GM19099 (cell line): Measurements from ENCODE around the gene B3GNT8.

Source experiments
- POLR2A ChIP-seq: IDR thresholded peaks from 3 replicates; pipeline ENCODE4 v1.6.1; 2011; ENCODE audit warnings: low read depth; ENCODE audit not compliant: insufficient read length; ENCODE audit errors: extremely low read depth

Gene B3GNT8

GRCh38 chr19:41426952-41427646, at the start of gene B3GNT8:
TSS of gene B3GNT8 (minus strand) at chr19:41427374. CDS start at chr19:41426778, 596 bp downstream.
- TF ChIP-seq POLR2A, result no peak

DNA sequence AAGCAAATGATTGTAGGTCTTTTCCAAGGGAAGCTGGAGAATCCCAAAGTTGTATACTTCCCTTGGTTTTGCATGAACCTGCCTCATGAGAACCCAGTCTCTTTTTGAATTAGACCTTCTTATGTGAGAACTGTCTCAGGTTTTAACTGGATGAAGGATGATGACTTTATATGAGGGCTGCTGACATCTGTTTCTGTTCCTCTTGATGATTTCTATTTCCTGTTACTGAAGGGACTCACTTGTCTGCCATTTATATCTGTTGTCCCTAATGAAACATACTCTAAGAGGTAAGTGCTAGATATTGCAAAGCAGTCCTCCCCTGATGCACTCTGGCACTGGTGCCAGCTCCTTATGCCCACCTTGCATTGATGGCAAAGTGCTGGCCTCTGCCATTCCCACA, 49.4 kb upstream of the B3GNT8 start:
- TF ChIP-seq POLR2A, result no peak

DNA sequence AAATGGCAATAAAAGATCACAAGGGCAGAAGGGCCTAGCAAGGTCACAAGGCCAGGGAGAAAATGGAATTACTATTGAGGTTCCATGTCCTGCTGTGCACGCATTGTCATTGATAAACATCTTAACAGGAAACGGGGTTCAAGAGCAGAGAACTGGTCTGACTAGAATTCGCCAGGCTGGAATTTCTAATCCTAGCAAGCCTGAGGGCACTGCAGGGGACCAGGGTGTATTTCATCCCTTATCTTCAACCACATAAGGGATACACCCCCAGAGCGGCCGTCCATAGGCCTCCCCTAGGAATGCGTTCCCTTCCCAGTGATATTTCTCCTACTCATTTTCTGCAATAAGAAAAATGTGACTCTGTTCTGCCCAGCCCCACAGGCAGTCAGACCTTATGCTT, 35.3 kb upstream of the B3GNT8 start:
- no peak for TF ChIP-seq POLR2A

DNA sequence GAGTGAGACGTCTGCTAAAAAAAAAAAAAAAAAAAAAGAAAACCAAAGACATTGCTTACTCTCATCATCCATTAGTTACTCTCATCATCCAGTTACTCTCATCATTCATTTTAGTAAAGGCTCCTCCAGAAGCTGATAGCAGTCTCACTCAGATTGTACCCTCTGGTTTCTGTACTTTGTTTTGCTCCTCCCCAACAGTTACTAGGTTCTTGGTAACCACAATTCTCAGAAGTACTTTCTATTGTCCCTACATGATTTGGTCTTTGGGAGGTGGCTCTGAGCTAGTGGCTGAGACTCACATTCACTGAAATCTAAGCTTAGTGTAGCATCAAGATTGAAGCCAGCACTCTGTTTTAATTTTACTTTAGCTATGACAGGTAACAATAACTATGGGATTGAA, 30.1 kb upstream of the B3GNT8 start:
- no peak for TF ChIP-seq POLR2A

DNA sequence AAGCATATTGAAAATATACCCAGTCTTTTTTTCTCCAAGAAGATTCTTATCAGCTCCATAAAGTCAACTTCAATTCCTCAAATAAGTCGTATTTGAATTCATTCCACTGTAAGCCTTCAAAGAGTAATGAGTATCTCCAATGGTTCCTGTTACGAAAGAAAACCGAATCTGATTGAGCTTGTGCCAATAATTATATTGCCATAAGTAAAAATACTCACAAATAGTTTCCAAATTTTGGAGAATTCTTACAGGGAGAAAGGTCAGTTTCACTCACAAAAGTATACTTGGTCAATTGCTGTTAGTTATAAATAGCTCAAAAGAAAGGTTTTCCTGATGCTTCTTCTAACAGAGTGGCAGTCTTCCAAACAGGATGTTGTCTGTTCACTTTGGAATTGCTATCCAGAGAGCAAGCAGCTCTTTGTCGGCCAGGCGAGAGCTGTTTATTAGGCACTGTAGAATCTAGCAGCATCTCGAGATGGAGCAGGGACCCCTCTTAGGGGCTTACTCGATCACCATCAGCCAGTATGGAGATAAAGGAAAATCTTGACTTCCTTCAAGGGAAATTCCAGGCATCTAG, 29.3 kb upstream of the B3GNT8 start:
- no peak for TF ChIP-seq POLR2A

- no peak for TF ChIP-seq POLR2A
These were observed 28.8 kb upstream of the B3GNT8 start for GRCh38 chr19:41455936-41456335.

DNA sequence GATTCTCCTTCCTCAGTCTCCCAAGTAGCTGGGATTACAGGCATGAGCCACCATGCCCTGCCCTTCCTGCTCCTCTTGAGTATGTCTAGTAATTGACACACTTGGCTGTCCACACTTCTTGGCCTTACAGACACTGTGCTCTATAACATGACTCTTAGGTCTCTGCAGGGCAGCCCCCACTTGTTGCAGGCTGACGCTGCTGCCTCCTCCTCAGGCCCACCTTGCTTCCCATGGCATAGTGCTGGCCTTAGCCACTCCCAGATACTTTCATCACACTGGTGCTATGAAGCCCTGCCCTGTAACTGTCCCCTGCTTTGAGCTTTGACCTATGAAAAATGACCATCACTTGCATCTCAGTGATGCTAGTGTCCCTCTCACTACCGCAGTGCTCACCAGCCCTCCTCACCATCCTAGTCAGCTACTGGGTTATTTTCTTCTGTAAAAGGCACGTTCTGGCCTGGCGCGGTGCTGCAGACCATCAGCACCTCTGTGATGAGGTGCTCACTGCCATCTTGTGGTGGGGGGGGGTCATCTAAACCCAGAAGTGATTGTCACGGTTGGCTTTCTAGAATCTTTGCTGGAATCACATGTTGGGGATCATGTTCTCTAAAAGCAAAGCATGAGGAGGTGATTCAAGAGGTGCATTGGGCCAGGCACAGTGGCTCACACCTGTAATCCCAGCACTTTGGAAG, 25.6 kb upstream of the B3GNT8 start:
- TF ChIP-seq POLR2A, result no peak

DNA sequence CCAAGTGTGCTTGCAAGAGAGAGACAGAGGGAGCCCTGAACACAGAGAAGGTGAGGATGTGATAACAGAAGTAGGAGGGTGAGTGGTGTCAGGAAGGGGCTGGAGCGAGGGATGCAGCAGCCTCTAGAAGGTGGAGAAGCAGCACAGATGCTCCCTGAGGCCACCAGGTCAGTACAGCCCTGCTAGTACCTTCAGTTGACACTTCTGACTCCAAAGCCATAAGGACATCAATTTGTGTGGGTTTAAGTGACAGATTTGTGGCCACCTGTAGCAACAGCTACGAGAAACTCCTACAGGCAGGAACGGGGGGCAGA, 22.6 kb upstream of the B3GNT8 start:
- no peak for TF ChIP-seq POLR2A

GRCh38 chr19:41449079-41449864, 22.1 kb upstream of the B3GNT8 start:
- TF ChIP-seq POLR2A, result no peak

GRCh38 chr19:41447732-41448332, 20.7 kb upstream of the B3GNT8 start:
- TF ChIP-seq POLR2A, result no peak

DNA sequence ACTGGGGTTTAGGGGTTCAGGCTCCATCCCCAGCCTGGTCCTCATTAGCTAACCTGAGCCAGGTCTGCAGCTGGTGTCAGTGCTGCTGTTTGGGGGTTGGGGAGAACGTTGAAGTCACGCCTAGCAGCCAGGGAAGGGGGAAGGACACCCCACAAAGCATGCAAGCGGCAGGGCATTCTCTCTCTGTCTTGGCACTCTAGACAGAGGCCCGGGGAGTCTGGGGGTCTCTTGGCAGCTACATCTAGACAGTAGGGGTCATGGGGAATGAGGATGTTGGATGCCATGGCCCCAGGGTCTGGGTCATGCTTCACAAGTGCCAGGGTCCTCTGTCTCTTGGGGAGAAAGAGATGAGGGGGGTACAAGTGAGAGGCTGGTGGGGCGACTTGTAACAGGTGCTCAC, 18.4 kb upstream of the B3GNT8 start:
- TF ChIP-seq POLR2A, result no peak

GRCh38 chr19:41443813-41444455, 16.8 kb upstream of the B3GNT8 start:
- TF ChIP-seq POLR2A, result no peak

- TF ChIP-seq POLR2A, result no peak
These were observed 15.5 kb upstream of the B3GNT8 start, which contains the start of gene ERICH4 for GRCh38 chr19:41442473-41443355. TSS of gene ERICH4 (plus strand) at chr19:41443156. CDS start at chr19:41443170, 14 bp downstream.

- no peak for TF ChIP-seq POLR2A
These were observed 14.3 kb upstream of the B3GNT8 start for GRCh38 chr19:41441321-41441945.
